K562 (cell line): Measurements from ENCODE around the gene TRIO. TPM values are rescaled to one million over a fixed set of nuclear protein-coding genes. Genes with fewer than 3 reads are reported as not detected.

Source experiments
- ATAC-seq: fragments of 200-7000 bp; cut with Tn5 transposase; 3 replicates; pipeline ENCODE4 v1.9.1; 2020; ENCODE audit warnings: moderate library complexity
- BruUV-seq: library from RNA; stranded (reverse); fragments of 400-500 nt; replicated peaks from 2 replicates; lab custom pipeline; 2021; lab: Mats Ljungman, UMichigan
- CTCF ChIA-PET: fragments of 300-600 bp; formaldehyde crosslinking; extraction: SDS; loops from one replicate; lab custom pipeline; 2021; ENCODE audit warnings: low intra/inter-chr PET ratio; lab: Yijun Ruan, JAX
- POLR2A ChIA-PET: fragments of 300-600, 350-650 bp; sonication (Branson Sonifier 250); formaldehyde crosslinking; extraction: SDS; loops from one replicate; lab custom pipeline; 2021; ENCODE audit warnings: antibody characterized with exemption, inconsistent platforms; lab: Yijun Ruan, JAX
- DNase-seq, 4 experiments: peaks; one replicate each; pipeline versions ENCODE4 v3.0.0 to v3.0.0-alpha.2; 2011 to 2018; ENCODE audit warnings: low spot score in 3 of 4, mixed read lengths in 3 of 4; ENCODE audit errors: extremely low read depth in 1 of 4
- FAIRE-seq: peaks from 2 replicates; lab custom pipeline; 2011; peaks lifted over from hg19 to GRCh38; lab: Jason Lieb, UNC
- H2AFZ ChIP-seq: 2 replicates; pipeline ENCODE4 v1.6.0; 2011; ENCODE audit warnings: low read depth, low read length, control low read depth, inconsistent platforms
- H3K27ac ChIP-seq: fragments of 200-600 bp; 3 replicates; pipeline ENCODE4 v1.8.0; 2011; ENCODE audit warnings: low read depth, mild to moderate bottlenecking, control low read depth, inconsistent platforms, low read length, moderate library complexity, mixed read lengths; ENCODE audit errors: extremely low read depth
- H3K27me3 ChIP-seq, 2 experiments: fragments of 300-600 bp in 1 of 2; 2 replicates in 1 of 2; 3 replicates in 1 of 2; pipeline versions ENCODE4 v1.6.0 to v1.8.0; 2011; ENCODE audit warnings: inconsistent platforms in 2 of 2, low read length in 2 of 2, mild to moderate bottlenecking in 1 of 2, mixed read lengths in 1 of 2, moderate library complexity in 1 of 2; ENCODE audit not compliant: control insufficient read depth in 2 of 2, insufficient read depth in 2 of 2
- H3K36me3 ChIP-seq: fragments of 300-600 bp; 3 replicates; pipeline ENCODE4 v1.8.0; 2011; ENCODE audit warnings: mild to moderate bottlenecking, low read length, inconsistent platforms; ENCODE audit not compliant: control insufficient read depth, insufficient read depth
- H3K4me1 ChIP-seq, 2 experiments: fragments of 200-600 bp in 1 of 2; replicated peaks in 1 of 2; 2 replicates in 1 of 2; 3 replicates in 1 of 2; pipeline versions ENCODE4 v1.5.1 to v1.8.0; 2011; ENCODE audit warnings: inconsistent platforms in 2 of 2, low read length in 2 of 2, mild to moderate bottlenecking in 1 of 2, mixed read lengths in 1 of 2, moderate library complexity in 1 of 2; ENCODE audit not compliant: control insufficient read depth in 2 of 2, insufficient read depth in 2 of 2
- H3K4me2 ChIP-seq: 2 replicates; pipeline ENCODE4 v1.6.1; 2011; ENCODE audit warnings: low read length, control low read depth, inconsistent platforms, mixed read lengths; ENCODE audit not compliant: insufficient read depth
- H3K4me3 ChIP-seq: fragments of 200-600 bp; sonication (generic), shearing (Covaris generic); 2 replicates; pipeline ENCODE4 v1.5.1; 2016; ENCODE audit warnings: control low read depth, inconsistent platforms
- H3K79me2 ChIP-seq: fragments of 200-600 bp; 3 replicates; pipeline ENCODE4 v1.8.0; 2011; ENCODE audit warnings: low read length, inconsistent platforms; ENCODE audit not compliant: control insufficient read depth, insufficient read depth
- H3K9ac ChIP-seq, 2 experiments: 2 replicates each; pipeline versions ENCODE4 v1.6.0 to v1.6.1; 2011; ENCODE audit warnings: low read depth in 2 of 2, low read length in 2 of 2, control low read depth in 1 of 2, inconsistent platforms in 1 of 2, mild to moderate bottlenecking in 1 of 2, mixed read lengths in 1 of 2; ENCODE audit not compliant: insufficient read depth in 1 of 2
- H3K9me1 ChIP-seq: one replicate; pipeline ENCODE4 v1.6.0; 2011; ENCODE audit warnings: inconsistent platforms, mild to moderate bottlenecking, low read length, moderate library complexity; ENCODE audit not compliant: control insufficient read depth, insufficient read depth
- H3K9me3 ChIP-seq: replicated peaks from 2 replicates; pipeline ENCODE4 v1.5.1; 2011; ENCODE audit warnings: low read depth, low read length, inconsistent platforms; ENCODE audit not compliant: control insufficient read depth, insufficient read depth
- H4K20me1 ChIP-seq: replicated peaks from 2 replicates; pipeline ENCODE4 v1.6.1; 2011; ENCODE audit warnings: low read length, inconsistent platforms, mixed read lengths; ENCODE audit not compliant: control insufficient read depth, insufficient read depth
- ADNP ChIP-seq: fragments of 200-800 bp; sonication (Bioruptor generic); IDR thresholded peaks from 2 replicates; pipeline ENCODE4 v1.6.1; 2016; ENCODE audit warnings: missing genetic modification characterization, missing compliant biosample characterization
- CBFA2T3 ChIP-seq: fragments of 450-650 bp; IDR thresholded peaks from 2 replicates; pipeline ENCODE4 v1.6.1; 2017
- FOXK2 ChIP-seq, 2 experiments: fragments of 450-650 bp; IDR thresholded peaks in 1 of 2; conservative IDR thresholded peaks in 1 of 2; 2 replicates each; pipeline ENCODE4 v1.6.1; 2016; ENCODE audit warnings: low read depth in 2 of 2, mild to moderate bottlenecking in 1 of 2
- NRF1 ChIP-seq, 2 experiments: fragments of 450-650 bp; IDR thresholded peaks in 1 of 2; conservative IDR thresholded peaks in 1 of 2; 2 replicates each; pipeline ENCODE4 v1.6.1; 2014; ENCODE audit warnings: mild to moderate bottlenecking in 2 of 2
- PBX2 ChIP-seq, 2 experiments: IDR thresholded peaks in 1 of 2; conservative IDR thresholded peaks in 1 of 2; 2 replicates each; pipeline ENCODE4 v1.6.1; 2016; ENCODE audit warnings: low read depth in 2 of 2, mild to moderate bottlenecking in 1 of 2, missing compliant biosample characterization in 1 of 2, missing genetic modification characterization in 1 of 2, moderate library complexity in 1 of 2
- PHB2 ChIP-seq: fragments of 450-650 bp; IDR thresholded peaks from 2 replicates; pipeline ENCODE4 v1.6.1; 2017; ENCODE audit warnings: low read depth
- SMAD3 ChIP-seq: fragments of 450-650 bp; formaldehyde crosslinking; conservative IDR thresholded peaks from 2 replicates; pipeline ENCODE4 v1.4.0; 2020; ENCODE audit warnings: mild to moderate bottlenecking
- SMARCC2 ChIP-seq: fragments of 450-650 bp; IDR thresholded peaks from 2 replicates; pipeline ENCODE4 v1.6.1; 2017; ENCODE audit warnings: antibody characterized with exemption, moderate library complexity, mild to moderate bottlenecking, low read depth
- USF1 ChIP-seq: sonication (generic); formaldehyde crosslinking; IDR thresholded peaks from 2 replicates; pipeline ENCODE4 v1.9.0; 2022; ENCODE audit warnings: mild to moderate bottlenecking, missing genetic modification reagents
- XRCC5 ChIP-seq: fragments of 200-400 bp; formaldehyde crosslinking; IDR thresholded peaks from 2 replicates; pipeline ENCODE4 v1.6.1; 2017; ENCODE audit warnings: low read depth, mild to moderate bottlenecking, low read length
- ZMIZ1 ChIP-seq, 2 experiments: fragments of 150-350 bp in 1 of 2; IDR thresholded peaks; 2 replicates each; pipeline ENCODE4 v1.6.1; 2012 to 2016; ENCODE audit warnings: low read depth in 2 of 2, low read length in 2 of 2, mild to moderate bottlenecking in 1 of 2, moderate library complexity in 1 of 2
- ZNF143 ChIP-seq: sonication (generic); formaldehyde crosslinking; IDR thresholded peaks from 2 replicates; pipeline ENCODE4 v1.9.0; 2022; ENCODE audit warnings: mild to moderate bottlenecking, missing genetic modification reagents
- ZNF444 ChIP-seq: fragments of 250-450 bp; sonication (Bioruptor Pico); IDR thresholded peaks from 2 replicates; pipeline ENCODE4 v1.4.0; 2020; ENCODE audit warnings: mild to moderate bottlenecking, moderate library complexity
- ZNF589 ChIP-seq: fragments of 200-800 bp; sonication (Bioruptor generic); IDR thresholded peaks from 2 replicates; pipeline ENCODE4 v1.6.1; 2016; ENCODE audit warnings: low read depth, missing genetic modification characterization, missing compliant biosample characterization
- ZNF830 ChIP-seq: fragments of 250-450 bp; sonication (Bioruptor Pico); IDR thresholded peaks from 2 replicates; pipeline ENCODE4 v1.5.0; 2021; ENCODE audit warnings: mild to moderate bottlenecking
- WGBS: fragments of 100-300 bp; shearing (Covaris generic); methylation state at CpG from one replicate; pipeline ENCODE4 v1.1.6; 2016; ENCODE audit warnings: low coverage, mixed read lengths; ENCODE audit not compliant: insufficient coverage; ENCODE audit errors: missing lambda C conversion rate; 5-methylcytosine and 5-hydroxymethylcytosine counted together
- in situ Hi-C: fragments of 300-500 bp; cut with MboI; formaldehyde crosslinking; loops from 4 replicates; pipeline ENCODE4 v1.15.0; 2018; ENCODE audit warnings: inconsistent platforms, mixed read lengths
- intact Hi-C: fragments of 100-400 bp; cut with micrococcal nuclease; formaldehyde crosslinking; loops from 2 replicates; pipeline ENCODE4 v1.14.2; 2022
- polyA plus RNA-seq, 8 experiments: library from polyadenylated mRNA; depleted of rRNA in 4 of 8; stranded (reverse) in 5 of 8; unstranded in 3 of 8; fragments of >200 nt; fragmentation: Nextera tagmentation in 2 of 8; fragmentation: Illumina TruSeq in 1 of 8; extraction: Ambion mirVana in 2 of 8; extraction: Trizol in 1 of 8; gene quantifications; 2 replicates each; pipeline versions ENCODE4 v1.2.1 to v1.2.3, GENCODE V29; 2011 to 2014; ENCODE audit warnings: inconsistent platforms in 1 of 8, missing spikeins in 1 of 8
- total RNA-seq, 7 experiments: library from RNA; depleted of rRNA in 6 of 7; stranded (reverse); fragments of >200 nt in 6 of 7; fragmentation: Illumina TruSeq in 2 of 7; extraction: Trizol in 2 of 7; gene quantifications; 2 replicates each; pipeline versions ENCODE4 v1.2.1 to v1.2.3, GENCODE V29; 2011 to 2021; ENCODE audit warnings: low replicate concordance in 1 of 7

Gene TRIO
- total and polyA plus RNA-seq, 9 of the 15 experiments (the other 6 are each of a cell fraction or from before 2014, with no cell fraction given): 0.24 to 5.0 (median 1.1) TPM

GRCh38 chr5:14177634-14178033, 34.5 kb downstream of the TRIO start:
- Histone ChIP-seq H3K4me2 (no peak overlapping the region), H3K9ac (no peak overlapping the region), H2AFZ (no peak overlapping the region), H3K9me3 (no peaks in the 10 kb centered on the region), H3K4me3 (no peak overlapping the region), H4K20me1 (no peaks in the 10 kb centered on the region), H3K27me3 (peaks cover 14 to 28% of the 10 kb centered on the region in 2 experiments; a peak in 4 of 5 replicates), H3K9me1 (no peaks in the 10 kb centered on the region), H3K27ac (no peak overlapping the region), H3K4me1 (peaks cover 0 to 4% of the 10 kb centered on the region in 2 experiments; a peak in 1 of 5 replicates), H3K79me2 (no peaks in the 10 kb centered on the region), H3K36me3 (no peaks in the 10 kb centered on the region)
- FAIRE-seq (no peak), ATAC-seq (no peak), DNase-seq (no peak)
- ChIA-PET POLR2A (no interaction called here), CTCF (no interaction called here)
- no TSS peak for BruUV-seq
- in situ Hi-C loops: no loop called here
- 2% methylated on average over 3 of the region's 3 CpGs for WGBS
- intact Hi-C loops: no loop called here
- TF ChIP-seq ZNF143 (CRISPR knock-in tag) (no peak), ZMIZ1 (IDR thresholded peaks at IDR 0.05; ENCODE audit: low read depth in 2 of 2, low read length in 2 of 2) (no peak), CBFA2T3 (no peak), PHB2 (no peak), ZNF830 (no peak), PBX2 (CRISPR knock-in tag; IDR thresholded peaks at IDR 0.05; ENCODE audit: low read depth) (no peak), PBX2 (tag; conservative IDR thresholded peaks at IDR 0.05; ENCODE audit: low read depth) (no peak), XRCC5 (no peak), ADNP (tag) (no peak), SMARCC2 (no peak), NRF1 (conservative IDR thresholded peaks at IDR 0.05 in 1 of 2, IDR thresholded peaks at IDR 0.05 in 1 of 2) (no peak), ZNF589 (CRISPR knock-in tag) (no peak), USF1 (CRISPR knock-in tag) (no peak), FOXK2 (conservative IDR thresholded peaks at IDR 0.05 in 1 of 2, IDR thresholded peaks at IDR 0.05 in 1 of 2; ENCODE audit: low read depth in 2 of 2) (no peak), ZNF444 (CRISPR knock-in tag) (no peak), SMAD3 (CRISPR knock-in tag) (no peak)
